GM06990 (cell line): Measurements from ENCODE around the gene ZNF625.

Experiments used
- DNase-seq: peaks from one replicate; pipeline ENCODE4 v3.0.0-alpha.2; 2011; ENCODE audit not compliant: insufficient read length; ENCODE audit errors: extremely low read depth
- H3K27me3 ChIP-seq: replicated peaks from 2 replicates; pipeline ENCODE4 v1.6.0; 2011; ENCODE audit warnings: low read length; ENCODE audit not compliant: control insufficient read depth, insufficient read depth
- H3K36me3 ChIP-seq: 2 replicates; pipeline ENCODE4 v1.5.1; 2011; ENCODE audit warnings: low read length; ENCODE audit not compliant: control insufficient read depth, insufficient read depth
- H3K4me3 ChIP-seq: replicated peaks from 2 replicates; pipeline ENCODE4 v1.5.1; 2011; ENCODE audit warnings: low read depth, mild to moderate bottlenecking, control low read depth, low read length
- TF ChIP-seq, protein P1 (sequence below): IDR thresholded peaks from 2 replicates; pipeline ENCODE4 v1.5.1; 2011; ENCODE audit warnings: low read length, control low read depth, mild to moderate bottlenecking, inconsistent platforms; ENCODE audit not compliant: insufficient read depth, poor library complexity, severe bottlenecking

Gene ZNF625

GRCh38 chr19:12162882-12163806, 6.6 kb upstream of the ZNF625 start, which contains the start of gene ZNF136:
Gene ZNF136 (plus strand): TSS chr19:12163096. CDS start chr19:12163204, 108 bp downstream.
- TF ChIP-seq, protein P1, sequence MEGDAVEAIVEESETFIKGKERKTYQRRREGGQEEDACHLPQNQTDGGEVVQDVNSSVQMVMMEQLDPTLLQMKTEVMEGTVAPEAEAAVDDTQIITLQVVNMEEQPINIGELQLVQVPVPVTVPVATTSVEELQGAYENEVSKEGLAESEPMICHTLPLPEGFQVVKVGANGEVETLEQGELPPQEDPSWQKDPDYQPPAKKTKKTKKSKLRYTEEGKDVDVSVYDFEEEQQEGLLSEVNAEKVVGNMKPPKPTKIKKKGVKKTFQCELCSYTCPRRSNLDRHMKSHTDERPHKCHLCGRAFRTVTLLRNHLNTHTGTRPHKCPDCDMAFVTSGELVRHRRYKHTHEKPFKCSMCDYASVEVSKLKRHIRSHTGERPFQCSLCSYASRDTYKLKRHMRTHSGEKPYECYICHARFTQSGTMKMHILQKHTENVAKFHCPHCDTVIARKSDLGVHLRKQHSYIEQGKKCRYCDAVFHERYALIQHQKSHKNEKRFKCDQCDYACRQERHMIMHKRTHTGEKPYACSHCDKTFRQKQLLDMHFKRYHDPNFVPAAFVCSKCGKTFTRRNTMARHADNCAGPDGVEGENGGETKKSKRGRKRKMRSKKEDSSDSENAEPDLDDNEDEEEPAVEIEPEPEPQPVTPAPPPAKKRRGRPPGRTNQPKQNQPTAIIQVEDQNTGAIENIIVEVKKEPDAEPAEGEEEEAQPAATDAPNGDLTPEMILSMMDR = no peak
- Histone ChIP-seq H3K4me3 (peak within 1 kb of the TSS; percentile 78), H3K36me3 (0 out of 2 replicates have a peak, but pooled peaks cover 1% of the 10 kb centered on the region), H3K27me3 (no peaks in the 10 kb centered on the region)
- DNase-seq = peak; percentile 92

DNA sequence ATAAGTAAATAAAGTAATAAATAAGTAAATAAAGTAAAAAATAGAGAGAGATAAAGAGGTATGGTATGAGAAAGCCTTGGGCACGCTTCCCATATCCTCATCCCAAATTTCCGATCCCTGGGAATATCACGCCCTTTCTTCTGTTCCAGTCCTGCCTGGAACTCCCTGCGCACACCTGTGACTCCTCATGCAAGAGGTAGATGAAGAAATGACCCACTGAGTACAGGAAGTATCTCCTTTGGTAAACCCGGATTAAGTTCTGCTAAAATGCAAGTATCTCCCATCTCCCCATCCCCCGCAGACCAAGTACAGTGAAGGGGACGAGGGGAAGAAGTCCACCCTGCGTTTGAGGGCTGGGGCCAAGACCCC, 6.0 kb upstream of the ZNF625 start:
- Histone ChIP-seq H3K36me3 (0 out of 2 replicates have a peak, but pooled peaks cover 1% of the 10 kb centered on the region), H3K27me3 (no peaks in the 10 kb centered on the region), H3K4me3 (peak overlapping the region; percentile 78)
- TF ChIP-seq, protein P1 = no peak
- DNase-seq = no peak

- no peaks in the 10 kb centered on the region for H3K36me3 ChIP-seq
- DNase-seq = no peak
- TF ChIP-seq, protein P1 = no peak
Measured at GRCh38 chr19:12159773-12160414, 3.4 kb upstream of the ZNF625 start.

DNA sequence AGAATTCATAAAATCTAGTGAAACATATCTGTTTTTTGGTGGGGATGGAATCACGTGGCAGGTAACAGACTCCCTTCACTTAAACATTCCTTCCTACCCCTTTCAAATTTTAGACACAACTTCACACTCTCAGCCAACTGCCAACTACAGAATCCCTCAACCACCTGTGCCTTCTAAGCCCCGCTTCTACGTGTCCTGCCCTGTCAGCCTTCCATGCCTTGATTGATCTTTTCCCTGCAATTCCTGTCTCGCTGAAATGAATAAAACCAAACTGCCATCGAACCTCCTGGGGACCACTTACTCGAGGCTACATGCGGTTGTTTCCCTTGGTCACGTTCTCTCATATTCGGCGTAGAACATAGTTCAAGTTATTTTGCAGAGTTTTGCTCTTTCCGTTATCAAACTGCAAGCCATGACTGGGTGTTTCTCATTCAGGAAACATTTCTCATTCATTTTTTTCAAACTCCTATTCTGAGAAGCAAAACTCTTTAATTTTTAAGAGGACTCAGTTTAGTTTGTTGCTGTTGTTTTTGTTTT, 1.1 kb downstream of the ZNF625 start:
- Histone ChIP-seq H3K36me3 (peaks cover 3% of the 10 kb centered on the region; the same call in 1 of the 2 replicates), H3K27me3 (no peaks in the 10 kb centered on the region), H3K4me3 (peak overlapping the region; percentile 97)
- TF ChIP-seq, protein P1 = no peak
- DNase-seq = no peak

More at GRCh38 chr19:12159773-12160414, 3.4 kb upstream of the ZNF625 start:
- no peaks in the 10 kb centered on the region for H3K27me3 ChIP-seq
- H3K4me3 ChIP-seq = no peak overlapping the region

GRCh38 chr19:12145348-12145747, 11.2 kb downstream of the ZNF625 start:
- H3K27me3 ChIP-seq = no peaks in the 10 kb centered on the region
- TF ChIP-seq, protein P1 = no peak
- peaks cover 4% of the 10 kb centered on the region for H3K36me3 ChIP-seq
- DNase-seq = no peak
- H3K4me3 ChIP-seq = no peak overlapping the region
